K562 (cell line): Measurements from ENCODE around the gene CTDSP2. TPM values are rescaled to one million over a fixed set of nuclear protein-coding genes. Genes with fewer than 3 reads are reported as not detected.

ENCODE experiments used
- ATAC-seq: fragments of 200-7000 bp; cut with Tn5 transposase; 3 replicates; pipeline ENCODE4 v1.9.1; 2020; ENCODE audit warnings: moderate library complexity
- BruUV-seq: library from RNA; stranded (reverse); fragments of 400-500 nt; replicated peaks from 2 replicates; lab custom pipeline; 2021; lab: Mats Ljungman, UMichigan
- CTCF ChIA-PET: fragments of 300-600 bp; formaldehyde crosslinking; extraction: SDS; loops from one replicate; lab custom pipeline; 2021; ENCODE audit warnings: low intra/inter-chr PET ratio; lab: Yijun Ruan, JAX
- POLR2A ChIA-PET: fragments of 300-600, 350-650 bp; sonication (Branson Sonifier 250); formaldehyde crosslinking; extraction: SDS; loops from one replicate; lab custom pipeline; 2021; ENCODE audit warnings: antibody characterized with exemption, inconsistent platforms; lab: Yijun Ruan, JAX
- DNase-seq, 4 experiments: peaks; one replicate each; pipeline versions ENCODE4 v3.0.0 to v3.0.0-alpha.2; 2011 to 2018; ENCODE audit warnings: low spot score in 3 of 4, mixed read lengths in 3 of 4; ENCODE audit errors: extremely low read depth in 1 of 4
- FAIRE-seq: peaks from 2 replicates; lab custom pipeline; 2011; peaks lifted over from hg19 to GRCh38; lab: Jason Lieb, UNC
- H2AFZ ChIP-seq: 2 replicates; pipeline ENCODE4 v1.6.0; 2011; ENCODE audit warnings: low read depth, low read length, control low read depth, inconsistent platforms
- H3K27ac ChIP-seq: fragments of 200-600 bp; 3 replicates; pipeline ENCODE4 v1.8.0; 2011; ENCODE audit warnings: low read depth, mild to moderate bottlenecking, control low read depth, inconsistent platforms, low read length, moderate library complexity, mixed read lengths; ENCODE audit errors: extremely low read depth
- H3K27me3 ChIP-seq, 2 experiments: fragments of 300-600 bp in 1 of 2; 2 replicates in 1 of 2; 3 replicates in 1 of 2; pipeline versions ENCODE4 v1.6.0 to v1.8.0; 2011; ENCODE audit warnings: inconsistent platforms in 2 of 2, low read length in 2 of 2, mild to moderate bottlenecking in 1 of 2, mixed read lengths in 1 of 2, moderate library complexity in 1 of 2; ENCODE audit not compliant: control insufficient read depth in 2 of 2, insufficient read depth in 2 of 2
- H3K36me3 ChIP-seq: fragments of 300-600 bp; 3 replicates; pipeline ENCODE4 v1.8.0; 2011; ENCODE audit warnings: mild to moderate bottlenecking, low read length, inconsistent platforms; ENCODE audit not compliant: control insufficient read depth, insufficient read depth
- H3K4me1 ChIP-seq, 2 experiments: fragments of 200-600 bp in 1 of 2; replicated peaks in 1 of 2; 2 replicates in 1 of 2; 3 replicates in 1 of 2; pipeline versions ENCODE4 v1.5.1 to v1.8.0; 2011; ENCODE audit warnings: inconsistent platforms in 2 of 2, low read length in 2 of 2, mild to moderate bottlenecking in 1 of 2, mixed read lengths in 1 of 2, moderate library complexity in 1 of 2; ENCODE audit not compliant: control insufficient read depth in 2 of 2, insufficient read depth in 2 of 2
- H3K4me2 ChIP-seq: 2 replicates; pipeline ENCODE4 v1.6.1; 2011; ENCODE audit warnings: low read length, control low read depth, inconsistent platforms, mixed read lengths; ENCODE audit not compliant: insufficient read depth
- H3K4me3 ChIP-seq: fragments of 200-600 bp; sonication (generic), shearing (Covaris generic); 2 replicates; pipeline ENCODE4 v1.5.1; 2016; ENCODE audit warnings: control low read depth, inconsistent platforms
- H3K79me2 ChIP-seq: fragments of 200-600 bp; 3 replicates; pipeline ENCODE4 v1.8.0; 2011; ENCODE audit warnings: low read length, inconsistent platforms; ENCODE audit not compliant: control insufficient read depth, insufficient read depth
- H3K9ac ChIP-seq, 2 experiments: 2 replicates each; pipeline versions ENCODE4 v1.6.0 to v1.6.1; 2011; ENCODE audit warnings: low read depth in 2 of 2, low read length in 2 of 2, control low read depth in 1 of 2, inconsistent platforms in 1 of 2, mild to moderate bottlenecking in 1 of 2, mixed read lengths in 1 of 2; ENCODE audit not compliant: insufficient read depth in 1 of 2
- H3K9me1 ChIP-seq: one replicate; pipeline ENCODE4 v1.6.0; 2011; ENCODE audit warnings: inconsistent platforms, mild to moderate bottlenecking, low read length, moderate library complexity; ENCODE audit not compliant: control insufficient read depth, insufficient read depth
- H3K9me3 ChIP-seq: replicated peaks from 2 replicates; pipeline ENCODE4 v1.5.1; 2011; ENCODE audit warnings: low read depth, low read length, inconsistent platforms; ENCODE audit not compliant: control insufficient read depth, insufficient read depth
- H4K20me1 ChIP-seq: replicated peaks from 2 replicates; pipeline ENCODE4 v1.6.1; 2011; ENCODE audit warnings: low read length, inconsistent platforms, mixed read lengths; ENCODE audit not compliant: control insufficient read depth, insufficient read depth
- BRD9 ChIP-seq: fragments of 450-650 bp; IDR thresholded peaks from 2 replicates; pipeline ENCODE4 v1.6.1; 2018; ENCODE audit warnings: low read depth; ENCODE audit not compliant: partially characterized antibody
- CAMTA2 ChIP-seq: fragments of 250-450 bp; sonication (Bioruptor Pico); conservative IDR thresholded peaks from 2 replicates; pipeline ENCODE4 v1.5.1; 2022
- CEBPB ChIP-seq: fragments of 450-650 bp; IDR thresholded peaks from 2 replicates; pipeline ENCODE4 v1.6.1; 2016; ENCODE audit warnings: missing genetic modification characterization, missing compliant biosample characterization
- ELF1 ChIP-seq: fragments of 200-800 bp; sonication (Bioruptor generic); IDR thresholded peaks from 2 replicates; pipeline ENCODE4 v1.6.1; 2016; ENCODE audit warnings: missing genetic modification characterization, missing compliant biosample characterization
- KAT8 ChIP-seq: fragments of 450-650 bp; IDR thresholded peaks from 2 replicates; pipeline ENCODE4 v1.6.1; 2016; ENCODE audit warnings: low read depth, mild to moderate bottlenecking
- KLF6 ChIP-seq: fragments of 250-450 bp; sonication (Bioruptor Pico); IDR thresholded peaks from 2 replicates; pipeline ENCODE4 v1.4.0; 2020; ENCODE audit warnings: mild to moderate bottlenecking, moderate library complexity, borderline replicate concordance
- LARP7 ChIP-seq: fragments of 450-650 bp; IDR thresholded peaks from 2 replicates; pipeline ENCODE4 v1.6.1; 2016
- NFE2L1 ChIP-seq: fragments of 450-650 bp; IDR thresholded peaks from 2 replicates; pipeline ENCODE4 v1.6.1; 2016; ENCODE audit warnings: missing genetic modification characterization, low read depth, mild to moderate bottlenecking, missing compliant biosample characterization, moderate library complexity, borderline replicate concordance
- RAD21 ChIP-seq, 2 experiments: fragments of 250-450 bp in 1 of 2; fragments of 450-650 bp in 1 of 2; sonication (Bioruptor Pico) in 1 of 2; formaldehyde crosslinking in 1 of 2; IDR thresholded peaks in 1 of 2; conservative IDR thresholded peaks in 1 of 2; 2 replicates each; pipeline versions ENCODE4 v1.4.0 to v1.8.0; 2020 to 2022; ENCODE audit warnings: mild to moderate bottlenecking in 2 of 2, moderate library complexity in 1 of 2
- SMC3 ChIP-seq: conservative IDR thresholded peaks from 2 replicates; pipeline ENCODE4 v1.6.1; 2011; ENCODE audit warnings: low read depth, low read length, improper control_type of control experiment; ENCODE audit not compliant: insufficient read depth
- SRSF3 ChIP-seq: fragments of 200-400 bp; formaldehyde crosslinking; IDR thresholded peaks from 2 replicates; pipeline ENCODE4 v1.6.1; 2016; ENCODE audit warnings: mild to moderate bottlenecking, low read length, moderate library complexity; ENCODE audit not compliant: insufficient read depth
- STAG1 ChIP-seq: sonication (generic); formaldehyde crosslinking; IDR thresholded peaks from 2 replicates; pipeline ENCODE4 v1.5.0; 2020; ENCODE audit warnings: missing genetic modification reagents, borderline replicate concordance
- TAF1 ChIP-seq: IDR thresholded peaks from 2 replicates; pipeline ENCODE4 v1.6.1; 2011; ENCODE audit warnings: mild to moderate bottlenecking, low read length, moderate library complexity; ENCODE audit not compliant: insufficient read depth, control insufficient read depth, severe bottlenecking; ENCODE audit errors: extremely low read depth
- TCFL5 ChIP-seq: fragments of 250-450 bp; sonication (Bioruptor Pico); conservative IDR thresholded peaks from 2 replicates; pipeline ENCODE4 v1.6.1; 2021; ENCODE audit warnings: mild to moderate bottlenecking, moderate library complexity, matching md5 sums
- ZNF445 ChIP-seq: fragments of 250-450 bp; sonication (Bioruptor Pico); IDR thresholded peaks from 2 replicates; pipeline ENCODE4 v1.4.0; 2020; ENCODE audit warnings: low read depth, mild to moderate bottlenecking, moderate library complexity
- ZNF589 ChIP-seq: fragments of 200-800 bp; sonication (Bioruptor generic); IDR thresholded peaks from 2 replicates; pipeline ENCODE4 v1.6.1; 2016; ENCODE audit warnings: low read depth, missing genetic modification characterization, missing compliant biosample characterization
- ZNF766 ChIP-seq: fragments of 200-800 bp; sonication (Bioruptor generic); conservative IDR thresholded peaks from 2 replicates; pipeline ENCODE4 v1.6.1; 2016; ENCODE audit warnings: missing genetic modification characterization, missing compliant biosample characterization
- WGBS: fragments of 100-300 bp; shearing (Covaris generic); methylation state at CpG from one replicate; pipeline ENCODE4 v1.1.6; 2016; ENCODE audit warnings: low coverage, mixed read lengths; ENCODE audit not compliant: insufficient coverage; ENCODE audit errors: missing lambda C conversion rate; 5-methylcytosine and 5-hydroxymethylcytosine counted together
- in situ Hi-C: fragments of 300-500 bp; cut with MboI; formaldehyde crosslinking; loops from 4 replicates; pipeline ENCODE4 v1.15.0; 2018; ENCODE audit warnings: inconsistent platforms, mixed read lengths
- intact Hi-C: fragments of 100-400 bp; cut with micrococcal nuclease; formaldehyde crosslinking; loops from 2 replicates; pipeline ENCODE4 v1.14.2; 2022
- polyA plus RNA-seq, 8 experiments: library from polyadenylated mRNA; depleted of rRNA in 4 of 8; stranded (reverse) in 5 of 8; unstranded in 3 of 8; fragments of >200 nt; fragmentation: Nextera tagmentation in 2 of 8; fragmentation: Illumina TruSeq in 1 of 8; extraction: Ambion mirVana in 2 of 8; extraction: Trizol in 1 of 8; gene quantifications; 2 replicates each; pipeline versions ENCODE4 v1.2.1 to v1.2.3, GENCODE V29; 2011 to 2014; ENCODE audit warnings: inconsistent platforms in 1 of 8, missing spikeins in 1 of 8
- total RNA-seq, 7 experiments: library from RNA; depleted of rRNA in 6 of 7; stranded (reverse); fragments of >200 nt in 6 of 7; fragmentation: Illumina TruSeq in 2 of 7; extraction: Trizol in 2 of 7; gene quantifications; 2 replicates each; pipeline versions ENCODE4 v1.2.1 to v1.2.3, GENCODE V29; 2011 to 2021; ENCODE audit warnings: low replicate concordance in 1 of 7
- TF ChIP-seq, protein P1 (sequence below): sonication (generic); formaldehyde crosslinking; IDR thresholded peaks from 2 replicates; pipeline ENCODE4 v1.8.0; 2022; ENCODE audit warnings: missing genetic modification reagents, mild to moderate bottlenecking, moderate library complexity, borderline replicate concordance
- TF ChIP-seq, protein P2 (sequence below): fragments of 450-650 bp; conservative IDR thresholded peaks from 2 replicates; pipeline ENCODE4 v1.6.1; 2016; ENCODE audit warnings: missing genetic modification characterization, low read depth, mild to moderate bottlenecking, missing compliant biosample characterization, moderate library complexity

CTDSP2 gene
- total and polyA plus RNA-seq, 9 of the 15 experiments (the other 6 are each of a cell fraction or from before 2014, with no cell fraction given): 20.4 to 108 (median 47.7) TPM

DNA sequence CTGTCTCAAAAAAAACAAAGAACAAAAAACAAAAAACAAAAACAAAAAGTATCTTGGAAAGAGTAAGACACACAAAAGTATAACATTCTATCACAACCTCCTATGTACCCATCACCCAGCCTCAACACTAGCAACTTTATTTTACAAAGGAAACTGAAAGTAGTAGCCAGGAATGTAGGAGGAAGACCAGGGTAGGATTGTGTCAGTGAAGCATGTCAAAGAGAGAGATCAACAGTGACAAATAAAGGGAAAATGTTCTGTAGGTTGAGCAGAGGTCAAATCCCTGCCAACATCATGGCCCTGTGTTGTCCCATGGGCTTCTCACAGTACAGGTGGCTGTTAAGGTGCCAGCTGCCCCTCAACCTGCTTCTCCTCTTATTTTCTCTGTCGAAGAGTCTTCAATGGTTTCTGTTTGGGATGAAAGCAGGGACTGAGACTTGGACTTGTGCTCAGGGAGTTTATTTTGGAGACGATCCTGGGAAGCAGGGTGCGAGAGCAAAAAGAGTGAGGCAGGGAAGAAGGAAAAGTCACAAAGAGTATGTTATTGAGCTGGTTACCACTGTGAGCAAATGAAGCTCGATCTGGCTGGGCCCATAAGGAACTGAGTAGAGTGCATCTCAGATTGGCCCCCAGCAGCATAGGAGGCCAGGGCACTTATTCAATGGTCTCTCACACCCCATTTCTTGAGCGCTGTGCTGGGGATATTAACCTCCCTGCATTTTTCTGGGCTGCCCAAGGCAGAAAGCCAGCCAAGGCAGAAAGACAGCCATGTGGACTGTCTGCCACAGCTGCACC is 29.4 kb upstream of the CTDSP2 start:
- H3K4me2 ChIP-seq: no peak overlapping the region
- POLR2A ChIA-PET: interaction anchor here (0.5 to 2.9 kb wide), 6 partner anchors 8 to 817 kb away, joined by 3 to 10 read pairs (median 4); no protein-coding TSS in a partner anchor
- H3K79me2 ChIP-seq: no peaks in the 10 kb centered on the region
- BruUV-seq: no TSS peak
- no peak for FAIRE-seq
- CTCF ChIA-PET: no interaction called here
- peaks cover 3 to 8% of the 10 kb centered on the region in 2 experiments for H3K4me1 ChIP-seq
- no peaks in the 10 kb centered on the region for H3K9me3 ChIP-seq
- no peaks in the 10 kb centered on the region for H3K27me3 ChIP-seq
- intact Hi-C loops: no loop called here
- TF ChIP-seq, protein P1, sequence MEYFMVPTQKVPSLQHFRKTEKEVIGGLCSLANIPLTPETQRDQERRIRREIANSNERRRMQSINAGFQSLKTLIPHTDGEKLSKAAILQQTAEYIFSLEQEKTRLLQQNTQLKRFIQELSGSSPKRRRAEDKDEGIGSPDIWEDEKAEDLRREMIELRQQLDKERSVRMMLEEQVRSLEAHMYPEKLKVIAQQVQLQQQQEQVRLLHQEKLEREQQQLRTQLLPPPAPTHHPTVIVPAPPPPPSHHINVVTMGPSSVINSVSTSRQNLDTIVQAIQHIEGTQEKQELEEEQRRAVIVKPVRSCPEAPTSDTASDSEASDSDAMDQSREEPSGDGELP (CRISPR knock-in tag): no peak
- TF ChIP-seq TCFL5: no peak
- no peak for TF ChIP-seq STAG1 (CRISPR knock-in tag)
- TF ChIP-seq CAMTA2 (CRISPR knock-in tag): no peak
- TF ChIP-seq KLF6: no peak
- no peak for TF ChIP-seq RAD21 (CRISPR knock-in tag; conservative IDR thresholded peaks at IDR 0.05 in 1 of 2, IDR thresholded peaks at IDR 0.05 in 1 of 2)
- no peak for TF ChIP-seq NFE2L1
- TF ChIP-seq TAF1: no peak
- TF ChIP-seq BRD9: no peak
- TF ChIP-seq KAT8: no peak
- TF ChIP-seq, protein P2, sequence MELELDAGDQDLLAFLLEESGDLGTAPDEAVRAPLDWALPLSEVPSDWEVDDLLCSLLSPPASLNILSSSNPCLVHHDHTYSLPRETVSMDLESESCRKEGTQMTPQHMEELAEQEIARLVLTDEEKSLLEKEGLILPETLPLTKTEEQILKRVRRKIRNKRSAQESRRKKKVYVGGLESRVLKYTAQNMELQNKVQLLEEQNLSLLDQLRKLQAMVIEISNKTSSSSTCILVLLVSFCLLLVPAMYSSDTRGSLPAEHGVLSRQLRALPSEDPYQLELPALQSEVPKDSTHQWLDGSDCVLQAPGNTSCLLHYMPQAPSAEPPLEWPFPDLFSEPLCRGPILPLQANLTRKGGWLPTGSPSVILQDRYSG (tag): no peak
- no peak for TF ChIP-seq CEBPB (tag)
- no peak for TF ChIP-seq ZNF589 (CRISPR knock-in tag)
- TF ChIP-seq LARP7: no peak
- TF ChIP-seq SRSF3: no peak
- TF ChIP-seq ELF1: no peak
- no peak for TF ChIP-seq ZNF445 (CRISPR knock-in tag)
- TF ChIP-seq SMC3: no peak
- no peak for TF ChIP-seq ZNF766 (CRISPR knock-in tag)
- TF ChIP-seq, all 486 proteins: peak for 0
- no peak overlapping the region; a peak in 1 of 4 replicates for H3K9ac ChIP-seq
- peak overlapping the region; percentile 38; the same call in 1 of the 2 replicates for H2AFZ ChIP-seq
- 35% methylated on average over 4 of the region's 5 CpGs for WGBS
- H3K36me3 ChIP-seq: no peaks in the 10 kb centered on the region
- ATAC-seq: peak; percentile 28; the same call in 2 of the 3 replicates
- no peak for DNase-seq
- no peak overlapping the region for H3K27ac ChIP-seq
- H3K4me3 ChIP-seq: no peak overlapping the region
- H3K9me1 ChIP-seq: no peaks in the 10 kb centered on the region
- in situ Hi-C loops: no loop called here
- no peaks in the 10 kb centered on the region for H4K20me1 ChIP-seq
